Activated CD8-positive, alpha-beta memory T cell treated with anti-CD3 and anti-CD28 coated beads, Interleukin-2, amount 50 U/mL, for 1 hour (primary cell): Measurements from ENCODE around the gene TMEM203.
"Not testable (repeated sequence)": the region's sequence is repeated elsewhere in the genome, so short reads cannot be mapped to it uniquely, and the experiment has no call there.

ENCODE experiments used
- DNase-seq: peaks from one replicate; pipeline ENCODE4 v3.0.0-alpha.2; 2020; ENCODE audit errors: extremely low read depth

TMEM203 gene

GRCh38 chr9:137241490-137242268 is 36.2 kb upstream of the TMEM203 start:
- DNase-seq, result peak; percentile 20

GRCh38 chr9:137240841-137241489 is 35.5 kb upstream of the TMEM203 start, which contains the start of gene TUBB4B:
TUBB4B (plus strand) TSS chr9:137241287; CDS start chr9:137241361, 74 bp downstream.
- DNase-seq, result peak; percentile 98

- DNase-seq, result peak; percentile 18
Measured at GRCh38 chr9:137240318-137240840, 34.9 kb upstream of the TMEM203 start.

- DNase-seq, result not testable (repeated sequence)
Measured at GRCh38 chr9:137239541-137240200, 34.2 kb upstream of the TMEM203 start.

GRCh38 chr9:137237759-137238726 is 32.6 kb upstream of the TMEM203 start:
- DNase-seq, result no peak

GRCh38 chr9:137236936-137237421 is 31.5 kb upstream of the TMEM203 start:
- no peak for DNase-seq

DNA sequence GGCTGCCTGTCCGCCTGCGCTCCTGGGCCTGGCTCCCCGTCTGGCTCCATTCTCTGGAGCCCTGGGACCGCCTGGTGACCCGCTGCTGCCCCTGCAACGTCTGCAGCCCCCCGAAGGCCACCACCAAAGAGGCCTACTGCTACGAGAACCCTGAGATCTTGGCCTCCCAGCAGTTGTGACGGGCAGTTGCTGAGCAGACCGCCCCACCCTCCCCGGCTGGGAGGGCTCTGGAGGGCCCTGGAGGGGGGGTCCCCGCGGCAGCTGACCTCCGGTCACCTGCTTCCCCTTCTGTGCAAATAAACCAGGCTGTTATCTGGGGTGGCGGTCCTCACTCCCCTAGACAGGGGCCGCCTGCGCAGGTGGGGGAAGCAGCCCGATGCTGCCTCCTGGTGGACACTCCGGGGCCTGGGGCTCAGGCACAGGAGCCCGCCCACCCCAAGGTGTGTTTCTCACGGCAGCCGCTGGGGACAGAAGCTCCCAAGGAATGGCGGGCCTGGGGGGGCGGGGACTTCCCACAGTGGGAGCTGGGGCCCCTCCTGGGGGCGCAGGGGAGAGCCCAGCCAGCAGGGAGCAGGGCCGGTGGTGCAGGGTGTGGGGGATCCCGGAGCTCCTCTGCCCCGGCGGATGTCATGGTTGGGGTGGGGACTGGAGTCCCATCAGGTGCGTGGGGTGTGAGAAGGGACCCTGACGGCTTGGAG is 30.9 kb upstream of the TMEM203 start:
- peak; percentile 72 for DNase-seq

DNA sequence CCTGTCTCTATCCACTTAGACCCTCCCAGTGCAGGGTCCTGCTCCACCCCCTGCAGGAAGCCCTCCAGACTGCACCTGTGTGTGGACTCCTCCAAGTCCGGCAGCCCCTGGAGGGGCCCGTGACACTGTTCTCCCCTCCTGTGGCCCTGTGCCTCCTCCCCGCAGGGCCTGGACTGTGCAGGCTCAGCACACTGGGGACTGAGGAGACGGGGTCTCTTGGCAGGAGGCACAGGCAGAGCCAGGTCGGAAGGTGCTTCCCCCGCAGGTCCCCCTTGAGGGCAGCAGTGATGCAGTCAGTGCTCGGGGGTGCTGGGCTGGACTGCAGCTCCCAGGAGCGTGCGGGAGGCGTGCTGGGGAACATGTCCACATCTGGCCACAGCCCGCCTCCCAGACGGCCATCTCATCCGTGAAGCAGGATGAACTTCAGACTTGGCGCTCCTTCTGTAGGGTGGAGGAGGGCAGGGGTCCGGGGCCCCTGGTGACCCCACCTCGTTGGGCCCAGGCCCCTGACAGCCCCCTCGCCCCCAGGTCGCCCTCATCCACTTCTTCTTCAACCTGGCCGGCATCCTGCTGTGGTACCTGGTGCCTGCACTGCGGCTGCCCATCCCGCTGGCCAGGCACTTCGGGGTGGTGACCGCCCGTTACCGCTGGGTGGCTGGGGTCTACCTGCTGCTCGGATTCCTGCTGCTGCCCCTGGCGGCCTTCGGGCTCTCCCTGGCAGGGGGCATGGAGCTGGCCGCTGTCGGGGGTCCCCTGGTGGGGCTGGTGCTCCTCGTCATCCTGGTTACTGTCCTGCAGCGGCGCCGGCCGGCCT is 30.2 kb upstream of the TMEM203 start:
- no peak for DNase-seq

DNA sequence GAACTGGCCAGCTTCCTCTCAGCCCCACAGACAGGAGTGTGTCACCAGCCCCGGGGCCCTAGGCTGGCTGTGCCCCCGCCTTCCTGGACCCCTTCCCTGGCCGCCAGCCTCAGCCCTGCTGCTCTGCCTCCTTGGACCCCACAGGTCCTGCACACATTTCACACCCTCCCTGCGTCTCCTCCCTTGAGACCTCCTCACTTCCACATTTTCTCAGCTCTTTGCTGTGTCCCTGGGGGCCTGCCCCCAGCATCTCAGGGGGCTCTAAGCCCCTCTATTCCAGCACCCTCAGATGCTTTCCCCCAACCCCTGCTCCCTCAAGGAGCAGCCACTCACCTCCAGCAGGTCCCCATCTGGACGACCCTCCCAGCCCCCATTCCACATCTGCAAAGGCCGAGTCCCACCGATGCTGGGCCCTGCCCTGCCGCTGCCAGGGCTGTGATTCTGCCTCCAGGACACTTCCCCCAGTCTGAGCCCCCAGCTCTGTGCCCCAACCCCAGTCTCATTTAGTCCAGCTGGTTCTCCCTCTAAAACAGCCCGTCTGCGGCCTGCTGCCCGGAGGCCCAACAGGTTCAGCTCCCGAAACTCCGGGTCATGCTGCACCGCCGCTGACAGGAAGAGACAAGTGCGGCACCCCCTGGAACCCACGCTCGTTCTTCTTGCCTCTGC is 29.4 kb upstream of the TMEM203 start:
- no peak for DNase-seq

DNA sequence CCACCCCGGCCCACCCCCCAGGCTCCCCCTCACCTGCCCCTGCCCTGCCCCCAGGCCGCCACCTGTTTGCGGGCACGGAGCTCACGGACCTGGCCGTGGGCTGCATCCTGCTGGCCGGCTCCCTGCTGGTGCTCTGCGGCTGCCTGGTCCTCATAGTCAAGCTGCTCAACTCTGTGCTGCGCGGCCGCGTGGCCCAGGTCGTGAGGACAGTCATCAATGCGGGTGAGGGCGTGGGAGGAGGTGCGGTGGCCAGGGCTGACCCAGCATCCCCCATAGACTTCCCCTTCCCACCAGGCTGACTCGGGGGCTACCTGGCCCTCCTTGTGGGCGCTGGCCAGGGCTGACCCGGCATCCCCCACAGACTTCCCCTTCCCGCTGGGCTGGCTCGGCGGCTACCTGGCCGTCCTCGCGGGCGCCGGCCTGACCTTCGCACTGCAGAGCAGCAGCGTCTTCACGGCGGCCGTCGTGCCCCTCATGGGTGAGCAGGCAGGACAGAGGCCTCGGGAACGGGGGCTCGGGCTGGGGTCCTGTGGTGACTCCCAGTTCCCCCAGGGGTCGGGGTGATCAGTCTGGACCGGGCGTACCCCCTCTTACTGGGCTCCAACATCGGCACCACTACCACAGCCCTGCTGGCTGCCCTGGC is 28.7 kb upstream of the TMEM203 start:
- DNase-seq, result no peak

DNA sequence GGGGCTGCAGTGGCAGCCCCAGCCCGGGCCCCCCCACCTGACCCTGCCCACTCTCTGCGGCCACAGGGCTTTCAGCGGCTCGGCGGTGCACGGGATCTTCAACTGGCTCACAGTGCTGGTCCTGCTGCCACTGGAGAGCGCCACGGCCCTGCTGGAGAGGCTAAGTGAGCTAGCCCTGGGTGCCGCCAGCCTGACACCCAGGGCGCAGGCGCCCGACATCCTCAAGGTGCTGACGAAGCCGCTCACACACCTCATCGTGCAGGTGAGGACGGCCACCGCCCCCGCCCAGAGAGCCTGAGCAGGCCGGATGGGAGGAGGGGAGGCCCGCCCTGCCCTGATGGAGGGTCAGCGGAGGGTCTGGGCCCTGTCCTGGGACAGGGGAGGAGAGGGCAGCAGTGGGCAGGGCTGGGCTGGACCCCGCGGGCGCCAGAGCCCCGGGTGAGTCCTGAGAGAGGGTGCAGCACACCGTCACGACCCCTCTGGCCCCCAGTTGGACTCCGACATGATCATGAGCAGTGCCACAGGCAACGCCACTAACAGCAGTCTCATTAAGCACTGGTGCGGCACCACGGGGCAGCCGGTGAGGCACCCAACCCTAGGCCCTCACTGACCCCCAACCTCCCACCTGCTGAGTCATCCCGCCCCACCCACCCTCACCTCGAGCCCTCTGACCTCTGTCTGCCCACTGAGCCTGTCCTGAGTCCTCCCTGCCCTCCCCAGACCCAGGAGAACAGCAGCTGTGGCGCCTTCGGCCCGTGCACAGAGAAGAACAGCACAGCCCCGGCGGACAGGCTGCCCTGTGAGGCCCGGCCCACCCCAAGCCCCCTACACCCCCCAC is 27.9 kb upstream of the TMEM203 start:
- DNase-seq, result no peak

- DNase-seq, result no peak
Measured at GRCh38 chr9:137232510-137232909, 27.1 kb upstream of the TMEM203 start.

DNA sequence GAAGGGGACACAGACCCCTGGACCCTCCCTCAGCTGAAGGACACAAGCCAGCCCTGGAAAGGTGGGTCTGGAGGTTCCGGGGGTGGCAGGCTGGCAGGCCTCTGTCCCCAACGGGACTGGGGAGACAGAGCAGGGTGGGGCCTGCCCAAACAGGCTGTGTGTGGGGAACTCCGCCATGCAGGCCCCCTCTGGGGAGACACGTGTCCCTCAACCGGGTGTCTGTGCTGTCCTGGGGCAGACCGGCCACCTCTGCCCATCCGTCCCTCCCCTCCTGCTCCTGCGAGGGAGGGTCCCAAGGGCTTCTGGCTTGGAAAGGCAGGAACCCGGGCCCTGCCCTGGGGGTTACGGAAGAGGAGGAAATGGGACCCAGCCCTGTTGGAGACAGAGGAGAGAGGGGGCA is 26.7 kb upstream of the TMEM203 start:
- no peak for DNase-seq

- no peak for DNase-seq
Measured at GRCh38 chr9:137231372-137232039, 26.1 kb upstream of the TMEM203 start.

DNA sequence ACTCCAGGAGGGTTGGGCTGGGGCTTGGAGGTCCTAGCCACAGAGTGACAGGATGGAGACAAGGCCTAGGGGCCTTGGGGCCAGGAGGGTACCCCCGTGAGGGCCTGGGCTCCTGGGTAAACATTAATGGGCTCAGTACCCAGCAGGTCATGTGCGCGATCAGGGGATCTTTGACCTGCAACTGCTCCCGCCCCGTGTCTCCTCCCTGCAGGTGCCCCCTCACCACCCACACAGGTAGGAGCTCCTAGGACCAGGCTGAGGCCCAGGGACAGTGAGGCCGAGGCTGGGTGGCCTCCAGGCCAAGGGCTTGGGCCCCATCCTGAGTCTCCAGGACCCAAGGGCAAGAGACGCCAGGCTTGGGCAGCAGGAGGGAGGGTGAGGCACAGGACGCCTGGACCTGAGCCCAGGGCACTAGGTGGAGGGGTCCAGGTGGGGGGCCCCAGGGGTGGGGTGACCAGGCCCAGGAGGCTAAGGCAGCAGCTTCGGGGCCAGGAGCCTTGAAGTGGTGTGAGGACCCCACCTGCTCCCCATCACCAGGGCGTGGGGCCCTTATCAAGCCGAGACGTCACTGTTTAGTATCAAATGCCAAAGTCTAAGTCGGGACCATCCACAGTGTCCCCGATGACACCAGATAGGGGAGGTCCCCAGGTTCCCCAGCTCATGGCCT is 25.4 kb upstream of the TMEM203 start, which contains the start of gene SLC34A3:
TSS of gene SLC34A3 (plus strand) at position 197 of the 667 bp plus-strand sequence. CDS start 802 bp downstream, outside the sequence.
- no peak for DNase-seq
